Transverse colon (tissue), 4 donors: ENCODE data around the gene DIO2. TPM values are rescaled to one million over a fixed set of nuclear protein-coding genes. Genes with fewer than 3 reads are reported as not detected.

ENCODE experiments used
- DNase-seq: peaks from one replicate; pipeline ENCODE4 v3.0.0-alpha.2; 2019
- H3K27ac ChIP-seq, 4 donors: fragments of 200-600 bp; sonication (generic); 2 replicates each; pipeline ENCODE4 v1.5.1; 2016 to 2018; ENCODE audit warnings: inconsistent platforms in 4 of 4
- H3K27me3 ChIP-seq: fragments of 200-600 bp; sonication (generic); 2 replicates; pipeline ENCODE4 v1.5.1; 2017; ENCODE audit warnings: inconsistent platforms
- H3K36me3 ChIP-seq, 4 donors: fragments of 200-600 bp; sonication (generic); 2 replicates each; pipeline ENCODE4 v1.5.1; 2017 to 2019; ENCODE audit warnings: inconsistent platforms in 4 of 4
- H3K4me1 ChIP-seq, 4 donors: fragments of 200-600 bp; sonication (generic); 2 replicates each; pipeline ENCODE4 v1.5.1; 2017 to 2020; ENCODE audit warnings: inconsistent platforms in 4 of 4
- H3K4me3 ChIP-seq, 4 donors: fragments of 200-600 bp; sonication (generic); 1 replicate in 1 of 4; 2 replicates in 3 of 4; pipeline versions ENCODE4 v1.5.1 to v1.6.1; 2017 to 2019; ENCODE audit warnings: inconsistent platforms in 4 of 4
- H3K9me3 ChIP-seq, 2 donors: fragments of 200-600 bp; sonication (generic); 2 replicates each; pipeline ENCODE4 v1.5.1; 2017 to 2019; ENCODE audit warnings: inconsistent platforms in 2 of 2
- EP300 ChIP-seq: sonication (generic); formaldehyde crosslinking; IDR thresholded peaks from one replicate; pipeline ENCODE4 v1.6.1; 2017; ENCODE audit warnings: antibody characterized with exemption, low read depth
- POLR2A ChIP-seq: fragments of 450-650 bp; IDR thresholded peaks from one replicate; pipeline ENCODE4 v1.6.1; 2016; ENCODE audit warnings: antibody characterized with exemption, mild to moderate bottlenecking, moderate library complexity
- POLR2AphosphoS5 ChIP-seq, 3 donors: sonication (generic); formaldehyde crosslinking; IDR thresholded peaks; one replicate each; pipeline ENCODE4 v1.6.1; 2016; ENCODE audit warnings: antibody characterized with exemption in 3 of 3
- WGBS, 2 donors: methylation state at CpG; one replicate each; pipeline ENCODE4 v1.1.5; 2018; ENCODE audit warnings: low coverage in 1 of 2; 5-methylcytosine and 5-hydroxymethylcytosine counted together
- in situ Hi-C, 4 donors: fragments of 200-750 bp; cut with MboI; loops; one replicate each; pipeline versions ENCODE4 v1.15.0 to v1.15.1; 2017; ENCODE audit warnings: low sequenced_read_pairs in 3 of 4, low pct_ligation_motif_present in 1 of 4, low pct_unique_long_range_greater_than_20kb in 1 of 4
- intact Hi-C: fragments of 100-400 bp; cut with DNase I; formaldehyde crosslinking; loops from one replicate; pipeline ENCODE4 v1.15.1; 2023; ENCODE audit warnings: low total_unique reads
- total RNA-seq, 4 donors: library from RNA; depleted of rRNA; stranded (reverse); fragments of >200 nt; gene quantifications; one replicate each; pipeline ENCODE4 v1.1.0, GENCODE V29; 2016
- TF ChIP-seq, protein P1 (sequence below), 5 experiments: fragments of 200-600 bp in 3 of 5; fragments of 450-650 bp in 2 of 5; sonication (generic) in 3 of 5; IDR thresholded peaks; 1 replicate in 2 of 5; 2 replicates in 3 of 5; pipeline ENCODE4 v1.5.1; 2016 to 2017; ENCODE audit warnings: antibody characterized with exemption in 5 of 5, inconsistent platforms in 3 of 5, mild to moderate bottlenecking in 2 of 5, moderate library complexity in 1 of 5

The DIO2 gene
- total RNA-seq, 4 donors from 2014 or later = 0.68 to 4.0 (median 0.95) TPM; not detected in 1

DNA sequence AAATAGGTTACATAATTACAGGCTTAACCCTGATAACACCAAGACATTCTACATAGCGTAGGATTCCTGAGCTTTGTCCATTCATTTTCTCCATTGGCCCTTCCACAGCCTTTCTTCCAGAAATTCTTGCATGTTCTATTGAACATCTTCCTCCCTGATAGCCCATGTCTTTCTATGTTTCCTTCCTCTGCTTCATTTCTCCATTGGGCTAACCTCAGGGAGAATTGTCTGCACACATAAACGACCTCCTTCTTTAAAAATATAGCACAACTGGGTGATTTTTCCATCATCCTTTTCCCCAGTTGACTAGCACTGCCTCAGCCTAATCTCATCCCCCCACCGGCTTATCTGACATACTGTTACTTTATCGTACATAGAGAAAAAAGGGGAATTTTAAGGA lies 11.2 kb downstream of the DIO2 start:
- Histone ChIP-seq H3K4me3 (no peak overlapping the region), H3K4me1 (no peaks in the 10 kb centered on the region), H3K9me3 (no peaks in the 10 kb centered on the region), H3K36me3 (no peaks in the 10 kb centered on the region), H3K27me3 (no peaks in the 10 kb centered on the region), H3K27ac (no peak overlapping the region)
- intact Hi-C loops (no loop called here), in situ Hi-C loops (no loop called here)
- TF ChIP-seq POLR2AphosphoS5 (IDR thresholded peaks at IDR 0.05) = no peak
- no peak for TF ChIP-seq POLR2A
- 67 to 73% methylated on average over 4 of the region's 4 CpGs for WGBS, 2 donors
- DNase-seq = no peak

DNA sequence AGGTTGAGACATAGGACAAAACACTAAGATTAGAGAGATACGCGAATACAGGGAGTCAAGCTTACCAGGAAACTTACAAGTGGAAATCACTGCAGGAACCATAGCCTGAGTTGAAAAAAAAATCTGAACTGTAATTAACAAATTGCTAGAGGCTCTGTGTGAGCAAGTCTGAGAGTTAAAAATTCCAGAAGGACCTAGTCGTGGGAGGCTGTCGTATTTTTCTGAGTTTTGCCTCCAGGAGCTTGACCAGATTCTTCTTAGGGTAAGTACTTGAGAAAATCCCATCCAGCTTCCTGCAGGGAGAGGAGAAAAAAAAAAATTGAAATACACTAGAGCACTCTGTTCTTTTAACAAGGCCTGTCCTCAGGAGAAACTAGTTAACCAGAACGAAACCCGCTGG lies 22.7 kb downstream of the DIO2 start:
- intact Hi-C loops = no loop called here
- H3K4me3 ChIP-seq = no peak overlapping the region
- no peaks in the 10 kb centered on the region for H3K9me3 ChIP-seq
- 78 to 94% methylated on average over 4 to 6 of the region's 6 CpGs for WGBS, 2 donors
- DNase-seq = no peak
- H3K36me3 ChIP-seq = no peaks in the 10 kb centered on the region
- H3K4me1 ChIP-seq = no peaks in the 10 kb centered on the region
- no peak for TF ChIP-seq EP300
- TF ChIP-seq, protein P1, sequence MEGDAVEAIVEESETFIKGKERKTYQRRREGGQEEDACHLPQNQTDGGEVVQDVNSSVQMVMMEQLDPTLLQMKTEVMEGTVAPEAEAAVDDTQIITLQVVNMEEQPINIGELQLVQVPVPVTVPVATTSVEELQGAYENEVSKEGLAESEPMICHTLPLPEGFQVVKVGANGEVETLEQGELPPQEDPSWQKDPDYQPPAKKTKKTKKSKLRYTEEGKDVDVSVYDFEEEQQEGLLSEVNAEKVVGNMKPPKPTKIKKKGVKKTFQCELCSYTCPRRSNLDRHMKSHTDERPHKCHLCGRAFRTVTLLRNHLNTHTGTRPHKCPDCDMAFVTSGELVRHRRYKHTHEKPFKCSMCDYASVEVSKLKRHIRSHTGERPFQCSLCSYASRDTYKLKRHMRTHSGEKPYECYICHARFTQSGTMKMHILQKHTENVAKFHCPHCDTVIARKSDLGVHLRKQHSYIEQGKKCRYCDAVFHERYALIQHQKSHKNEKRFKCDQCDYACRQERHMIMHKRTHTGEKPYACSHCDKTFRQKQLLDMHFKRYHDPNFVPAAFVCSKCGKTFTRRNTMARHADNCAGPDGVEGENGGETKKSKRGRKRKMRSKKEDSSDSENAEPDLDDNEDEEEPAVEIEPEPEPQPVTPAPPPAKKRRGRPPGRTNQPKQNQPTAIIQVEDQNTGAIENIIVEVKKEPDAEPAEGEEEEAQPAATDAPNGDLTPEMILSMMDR (IDR thresholded peaks at IDR 0.05) = no peak
- TF ChIP-seq POLR2AphosphoS5 (IDR thresholded peaks at IDR 0.05) = no peak
- no peak for TF ChIP-seq POLR2A
- H3K27me3 ChIP-seq = no peaks in the 10 kb centered on the region
- H3K27ac ChIP-seq = no peak overlapping the region
- in situ Hi-C loops = no loop called here

DNA sequence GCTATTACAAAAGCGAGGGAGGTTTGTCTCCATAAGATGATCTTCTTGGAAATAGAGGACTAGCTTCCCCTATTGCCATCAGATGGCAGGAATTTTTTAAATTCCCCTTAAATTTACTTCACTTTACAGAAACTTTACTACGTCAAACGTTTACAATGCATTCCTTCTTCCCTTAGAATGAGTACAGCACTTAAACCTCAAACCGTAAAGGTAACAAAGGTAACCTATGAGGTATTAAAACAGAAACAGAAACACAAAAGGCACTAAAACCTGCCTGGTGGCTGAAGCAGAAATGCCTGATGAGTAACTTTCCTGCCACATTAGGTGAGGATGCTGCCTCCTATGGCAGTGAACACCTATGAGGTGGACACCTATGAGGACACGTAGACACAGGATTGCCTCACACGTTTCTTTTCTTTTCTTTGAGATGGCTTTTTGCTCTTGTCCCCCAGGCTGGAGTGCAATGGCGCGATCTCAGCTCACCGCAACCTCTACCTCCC lies 25.0 kb downstream of the DIO2 start:
- no peaks in the 10 kb centered on the region for H3K36me3 ChIP-seq
- whole genome bisulfite sequencing, 2 donors = 88% methylated on average over 9 of the region's 9 CpGs
- TF ChIP-seq, protein P1 (IDR thresholded peaks at IDR 0.05) = no peak
- TF ChIP-seq EP300 = no peak
- TF ChIP-seq POLR2AphosphoS5 (IDR thresholded peaks at IDR 0.05) = no peak
- TF ChIP-seq POLR2A = no peak
- in situ Hi-C loops (no loop called here), intact Hi-C loops (no loop called here)
- H3K27me3 ChIP-seq = no peaks in the 10 kb centered on the region
- no peak for DNase-seq
- H3K9me3 ChIP-seq = no peaks in the 10 kb centered on the region
- H3K4me1 ChIP-seq = no peaks in the 10 kb centered on the region
- no peak overlapping the region for H3K27ac ChIP-seq
- no peak overlapping the region for H3K4me3 ChIP-seq

DNA sequence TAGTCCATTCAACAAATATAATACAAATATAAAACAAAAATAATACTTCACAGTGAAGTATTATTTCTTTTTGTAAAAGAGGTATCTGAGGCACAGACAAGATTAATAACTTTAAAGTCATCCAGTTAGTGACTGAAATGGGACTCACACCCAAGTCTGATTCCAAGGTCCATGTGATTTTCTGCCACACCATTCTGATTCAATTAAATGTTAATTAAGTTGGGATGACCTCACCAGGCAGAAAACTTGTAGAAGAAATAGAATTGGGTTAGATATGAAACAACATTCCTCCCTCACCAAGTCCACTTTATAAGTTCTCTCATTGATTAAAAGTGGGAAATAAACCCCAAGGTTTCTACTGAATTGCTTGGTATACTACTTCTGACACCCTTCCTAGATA lies 34.4 kb downstream of the DIO2 start:
- no peaks in the 10 kb centered on the region for H3K9me3 ChIP-seq
- H3K27ac ChIP-seq = no peak overlapping the region
- H3K4me1 ChIP-seq = no peaks in the 10 kb centered on the region
- TF ChIP-seq POLR2A (no peak), EP300 (no peak), POLR2AphosphoS5 (IDR thresholded peaks at IDR 0.05) (no peak)
- TF ChIP-seq, protein P1 (IDR thresholded peaks at IDR 0.05) = no peak
- DNase-seq = no peak
- in situ Hi-C loops = no loop called here
- intact Hi-C loops = no loop called here
- H3K27me3 ChIP-seq = no peaks in the 10 kb centered on the region
- no peaks in the 10 kb centered on the region for H3K36me3 ChIP-seq
- H3K4me3 ChIP-seq = no peak overlapping the region

DNA sequence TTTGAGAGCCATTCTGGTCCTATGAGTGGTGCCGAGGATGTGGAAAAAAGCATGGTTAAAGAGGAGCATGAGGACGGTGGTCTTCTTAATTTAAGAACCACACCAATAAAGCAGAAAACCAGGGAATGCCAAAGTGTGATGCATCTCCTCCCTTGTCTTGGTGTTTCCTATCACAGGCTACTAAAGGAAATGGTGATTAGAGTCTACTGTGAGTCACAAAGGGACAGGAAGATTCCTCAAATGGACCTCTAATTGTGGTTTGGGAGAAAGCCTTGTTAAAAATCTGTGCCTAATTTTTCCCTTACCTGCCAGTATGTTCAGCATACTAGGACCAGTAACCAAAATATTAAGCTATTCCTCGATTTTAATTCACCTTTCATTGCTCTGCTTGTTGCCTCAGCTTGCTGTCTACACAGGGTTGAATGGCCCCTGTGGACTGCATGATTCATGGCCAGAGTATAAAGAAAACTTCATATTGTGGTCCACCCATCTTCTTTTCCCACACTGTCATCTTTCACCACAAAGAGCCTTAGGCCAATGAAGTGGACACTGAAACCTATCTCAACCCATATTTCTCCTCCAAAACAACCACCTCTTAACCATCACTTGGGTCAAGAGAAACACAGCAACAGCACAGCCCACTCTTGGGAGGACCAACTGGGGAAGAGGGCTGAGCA lies 38.8 kb downstream of the DIO2 start:
- Histone ChIP-seq H3K27ac (no peak overlapping the region), H3K27me3 (no peaks in the 10 kb centered on the region), H3K4me3 (no peak overlapping the region), H3K4me1 (no peaks in the 10 kb centered on the region), H3K36me3 (no peaks in the 10 kb centered on the region), H3K9me3 (no peaks in the 10 kb centered on the region)
- WGBS, 2 donors = 69 to 78% methylated on average over 2 to 3 of the region's 3 CpGs
- TF ChIP-seq, protein P1 (IDR thresholded peaks at IDR 0.05) = no peak
- no peak for TF ChIP-seq POLR2A
- TF ChIP-seq POLR2AphosphoS5 (IDR thresholded peaks at IDR 0.05) = no peak
- intact Hi-C loops (no loop called here), in situ Hi-C loops (no loop called here)
- no peak for DNase-seq
